HG03342 (cell line): ENCODE measurements around the gene TBC1D9B.
A peak's percentile ranks its signal among the peaks of the same experiment; 100 is the strongest.

ENCODE experiments used
- ATAC-seq: cut with Tn5 transposase; IDR thresholded peaks from one replicate; pipeline ENCODE4 v1.9.1; 2021; ENCODE audit warnings: mild to moderate bottlenecking, moderate library complexity; ENCODE audit not compliant: unreplicated experiment

TBC1D9B gene

GRCh38 chr5:179870952-179871351 lies 36.7 kb downstream of the TBC1D9B start:
- ATAC-seq, result no peak

- ATAC-seq, result no peak
Measured at GRCh38 chr5:179870403-179870903, 37.2 kb downstream of the TBC1D9B start.

GRCh38 chr5:179869641-179870402 lies 37.9 kb downstream of the TBC1D9B start:
- ATAC-seq, result no peak

GRCh38 chr5:179869101-179869500 lies 38.6 kb downstream of the TBC1D9B start:
- ATAC-seq, result no peak

GRCh38 chr5:179868541-179868940 lies 39.2 kb downstream of the TBC1D9B start:
- ATAC-seq, result no peak

GRCh38 chr5:179867476-179867875 lies 40.2 kb downstream of the TBC1D9B start:
- no peak for ATAC-seq

- ATAC-seq, result no peak
Measured at GRCh38 chr5:179867079-179867465, 40.6 kb downstream of the TBC1D9B start.

- ATAC-seq, result no peak
Measured at GRCh38 chr5:179866241-179867078, 41.2 kb downstream of the TBC1D9B start.

- no peak for ATAC-seq
Measured at GRCh38 chr5:179865491-179866240, 42.0 kb downstream of the TBC1D9B start.

GRCh38 chr5:179864686-179865085 lies 43.0 kb downstream of the TBC1D9B start:
- no peak for ATAC-seq

GRCh38 chr5:179863449-179864085 lies 44.1 kb downstream of the TBC1D9B start:
- no peak for ATAC-seq

- ATAC-seq, result no peak
Measured at GRCh38 chr5:179862891-179863290, 44.8 kb downstream of the TBC1D9B start.

GRCh38 chr5:179862296-179862695 lies 45.4 kb downstream of the TBC1D9B start:
- ATAC-seq, result no peak

- ATAC-seq, result no peak
Measured at GRCh38 chr5:179860301-179860700, 47.4 kb downstream of the TBC1D9B start.

GRCh38 chr5:179858586-179859427 lies 48.9 kb downstream of the TBC1D9B start, which contains the start of gene MRNIP:
TSS of gene MRNIP (minus strand) at chr5:179858817. CDS start at chr5:179858796, 21 bp downstream.
- peak; percentile 94 for ATAC-seq

- ATAC-seq, result peak; percentile 51
Measured at GRCh38 chr5:179858241-179858585, 49.5 kb downstream of the TBC1D9B start.

- ATAC-seq, result no peak
Measured at GRCh38 chr5:179854356-179854755, 53.3 kb downstream of the TBC1D9B start.

GRCh38 chr5:179852993-179853547 lies 54.6 kb downstream of the TBC1D9B start:
- peak; percentile 84 for ATAC-seq

GRCh38 chr5:179841621-179842020 lies 66.1 kb downstream of the TBC1D9B start:
- ATAC-seq, result no peak
